Stimulated activated CD8-positive, alpha-beta memory T cell treated with anti-CD3 and anti-CD28 coated beads, Interleukin-15, amount 100 ng/mL, for 48 hours (primary cell): ENCODE data around the gene RAI1.

Source experiments
- DNase-seq, 2 donors: peaks; one replicate each; pipeline ENCODE4 v3.0.0-alpha.2; 2020; ENCODE audit warnings: low read depth in 2 of 2

Gene RAI1

GRCh38 chr17:17730250-17730935 lies 49.1 kb downstream of the RAI1 start:
- no peak for DNase-seq

DNA sequence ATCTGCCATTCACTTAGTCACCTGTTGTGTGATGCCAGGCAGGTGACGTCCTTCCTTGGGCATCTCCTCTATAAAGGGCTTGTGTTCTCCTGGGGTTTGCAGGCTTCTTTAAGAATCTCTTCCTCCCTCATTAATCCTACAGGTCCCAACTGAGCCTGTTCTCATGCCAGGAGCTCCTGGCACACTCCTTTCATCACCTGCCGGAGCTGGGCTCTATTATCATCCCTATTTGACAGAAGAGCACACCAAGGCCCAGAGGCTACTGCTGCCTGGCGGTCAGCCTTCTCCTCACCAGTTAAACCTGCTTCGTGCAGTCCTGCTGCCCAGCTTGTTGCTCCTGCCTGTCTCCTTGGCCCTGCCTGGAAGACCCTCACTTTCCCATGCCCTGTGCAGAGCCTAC lies 51.2 kb downstream of the RAI1 start:
- no peak for DNase-seq

- no peak for DNase-seq
These were observed 51.8 kb downstream of the RAI1 start for GRCh38 chr17:17732892-17733670.

DNA sequence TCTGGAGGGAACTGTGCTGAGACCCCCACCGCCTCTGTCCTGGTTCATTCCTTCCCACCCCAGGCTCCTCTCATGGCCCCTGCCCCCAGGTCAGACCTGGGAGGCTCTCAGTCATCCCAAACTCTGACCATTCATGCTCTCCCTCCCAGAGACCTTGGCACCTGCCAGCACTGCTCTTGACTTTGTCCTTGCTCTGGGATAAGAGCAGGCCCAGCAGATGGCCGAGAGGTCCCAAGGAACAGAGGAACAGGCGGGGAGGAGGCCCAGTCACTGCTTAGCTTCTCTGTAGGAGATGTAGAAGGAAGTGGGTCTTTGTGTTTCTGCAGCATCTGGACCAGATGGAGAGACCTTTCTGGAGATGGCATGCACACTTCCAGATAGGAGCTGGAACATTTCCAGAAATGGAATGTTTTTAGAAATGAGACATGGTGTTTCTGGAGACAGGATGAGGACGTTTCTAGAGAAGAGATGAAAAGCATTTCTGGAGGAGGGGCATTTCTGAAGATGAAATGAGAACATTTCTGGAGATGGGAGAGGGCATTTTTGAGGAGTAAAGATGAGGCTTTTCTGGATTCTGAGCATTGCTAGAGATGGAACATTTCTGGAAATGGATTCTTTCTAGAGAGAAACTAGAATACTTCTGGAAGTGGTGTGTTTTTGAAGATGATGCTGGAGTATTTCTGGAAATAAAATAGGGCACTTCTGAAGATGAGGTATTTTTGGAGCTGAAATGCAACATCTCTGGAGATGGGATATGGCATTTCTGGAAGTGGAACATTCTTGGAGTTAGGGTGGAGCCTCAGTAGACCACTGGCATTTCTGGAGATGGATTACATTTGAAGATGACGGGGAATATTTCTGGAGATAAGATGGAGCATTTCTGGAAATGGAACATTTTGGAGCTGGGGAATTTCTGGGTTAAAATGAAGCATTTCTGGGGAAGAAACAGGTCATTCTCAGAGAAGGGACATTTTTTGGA lies 55.2 kb downstream of the RAI1 start:
- no peak for DNase-seq

DNA sequence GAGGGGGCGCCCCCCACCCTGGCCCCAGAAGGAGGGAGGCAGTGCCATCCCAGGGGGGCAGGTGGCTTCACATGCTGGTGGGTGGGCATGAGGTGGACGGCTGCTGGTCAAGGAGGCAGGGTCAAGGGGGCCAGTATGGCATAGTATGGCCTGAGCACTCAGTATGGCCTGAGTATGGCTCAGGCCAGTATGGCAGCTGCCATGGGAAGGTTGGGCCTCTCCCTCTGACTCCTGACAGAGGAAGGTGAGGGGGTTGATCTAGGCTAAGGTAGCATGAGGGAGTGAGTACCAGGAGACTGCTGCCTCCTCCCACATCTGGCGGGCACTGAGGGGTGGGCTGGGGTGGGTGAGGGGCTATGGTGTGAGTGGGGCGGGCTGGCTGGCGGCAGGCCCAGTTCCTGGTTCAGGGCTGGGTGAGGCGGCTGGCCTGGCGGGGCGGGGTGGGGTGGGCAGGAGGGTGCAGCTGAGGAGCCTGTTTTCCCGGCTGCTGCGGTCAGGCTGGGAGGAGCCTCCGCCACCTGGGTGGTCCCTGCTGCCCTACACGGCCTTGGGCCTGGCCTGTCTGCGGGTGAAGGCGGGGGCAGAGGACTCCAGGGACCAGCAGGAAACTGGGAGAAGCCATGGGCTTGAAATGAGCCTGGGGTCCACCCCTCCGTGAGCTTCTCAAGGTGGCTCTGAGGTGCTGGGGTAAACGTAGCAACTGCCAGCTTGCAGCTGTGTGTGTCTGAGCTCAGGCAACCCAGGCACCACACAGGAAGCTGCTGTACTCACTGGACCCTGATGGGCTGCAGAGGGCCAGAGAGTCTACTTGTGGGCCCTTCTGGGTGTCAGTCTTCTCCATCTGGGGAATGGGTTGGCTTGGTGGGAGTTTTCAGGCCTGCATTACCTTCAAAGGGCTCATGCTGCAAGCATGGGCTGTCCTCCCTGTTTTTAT lies 57.0 kb downstream of the RAI1 start:
- DNase-seq, result no peak

DNA sequence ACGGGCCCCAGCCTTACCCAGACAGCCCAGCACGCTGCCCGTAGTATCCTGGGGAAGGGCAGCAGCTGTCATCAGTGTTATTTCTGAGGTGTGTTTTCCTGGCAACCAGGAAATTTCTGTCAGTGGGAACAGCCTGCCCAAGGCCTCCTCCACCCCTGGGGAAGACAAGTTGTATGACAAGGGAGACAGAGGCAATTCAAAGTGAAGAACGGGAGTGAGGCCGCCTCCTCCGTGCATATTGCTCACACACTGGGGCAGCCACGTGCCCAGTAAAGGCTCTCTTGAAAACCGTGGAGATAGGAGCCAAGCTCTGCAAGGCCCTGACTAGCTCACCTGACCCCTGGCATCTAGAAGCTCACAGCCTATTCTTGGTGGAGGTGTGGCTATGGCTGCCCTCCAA lies 57.6 kb downstream of the RAI1 start:
- DNase-seq, result no peak

- no peak for DNase-seq
These were observed 58.3 kb downstream of the RAI1 start for GRCh38 chr17:17739388-17740066.

DNA sequence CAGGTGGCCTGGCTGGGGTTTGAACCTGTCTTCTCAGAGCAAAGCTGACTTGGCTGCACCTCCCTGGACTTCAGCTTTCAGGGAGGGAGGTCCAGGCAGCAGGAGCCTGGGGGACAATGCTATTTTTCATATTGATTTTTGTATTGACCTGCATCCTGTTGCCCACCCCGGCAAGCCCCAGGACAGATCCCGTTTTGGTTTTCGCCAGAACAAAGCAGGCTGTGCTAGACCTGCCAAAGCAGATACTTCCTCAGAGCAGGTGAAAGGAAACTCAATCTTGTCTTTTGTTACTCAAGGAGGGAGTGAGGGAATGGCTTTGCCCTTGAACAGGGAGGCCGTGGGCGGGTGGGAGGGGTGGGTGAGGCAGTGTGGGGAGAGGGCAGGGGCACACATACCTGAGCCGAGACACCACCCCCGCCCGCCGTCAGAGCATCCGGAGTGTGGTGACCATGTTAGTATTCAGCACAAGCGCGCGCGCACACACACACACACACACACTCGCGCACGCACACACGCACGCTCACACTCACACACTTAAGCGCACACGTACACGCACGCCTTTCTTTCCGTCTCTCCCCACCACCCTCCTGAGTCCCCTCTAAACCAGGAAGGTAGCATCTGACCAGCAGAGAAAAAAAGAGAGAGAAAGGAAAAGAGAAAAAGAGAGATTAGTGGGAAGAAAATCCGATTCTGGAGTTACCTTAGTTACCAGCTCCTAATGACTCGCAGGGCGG lies 59.5 kb downstream of the RAI1 start:
- no peak for DNase-seq

DNA sequence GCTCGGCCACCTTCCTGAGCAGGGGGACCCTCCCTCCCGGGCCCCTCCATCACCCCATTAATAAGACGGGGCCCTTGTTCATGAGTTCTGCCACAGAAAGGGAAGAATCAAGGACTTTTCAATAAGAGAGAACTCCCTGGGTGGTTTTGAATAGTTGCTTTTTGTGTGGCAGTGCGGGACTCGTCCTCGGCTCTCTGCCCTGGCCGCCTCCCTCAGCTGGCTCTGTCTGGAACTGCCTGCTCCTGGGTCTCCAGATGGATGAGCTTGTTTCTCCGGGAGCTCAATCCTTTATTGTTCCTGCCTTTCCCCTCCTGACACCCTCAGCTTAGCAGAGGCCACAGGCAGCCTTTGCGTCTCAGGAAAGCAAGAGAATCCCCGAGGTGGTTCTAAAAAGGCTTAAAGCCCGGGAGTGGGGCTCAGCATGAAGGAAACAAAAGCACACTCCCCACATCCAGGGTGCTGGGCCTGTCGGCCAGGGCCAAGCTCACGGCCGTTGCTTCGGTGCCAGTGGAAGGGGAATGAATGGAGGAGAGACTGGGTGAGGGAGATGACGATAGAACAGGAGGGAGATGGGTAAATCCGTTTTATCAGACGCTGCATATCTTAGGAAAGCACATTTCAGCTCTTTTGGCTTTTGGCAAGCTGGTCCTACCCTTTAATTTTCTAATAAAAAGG lies 60.2 kb downstream of the RAI1 start:
- no peak for DNase-seq

DNA sequence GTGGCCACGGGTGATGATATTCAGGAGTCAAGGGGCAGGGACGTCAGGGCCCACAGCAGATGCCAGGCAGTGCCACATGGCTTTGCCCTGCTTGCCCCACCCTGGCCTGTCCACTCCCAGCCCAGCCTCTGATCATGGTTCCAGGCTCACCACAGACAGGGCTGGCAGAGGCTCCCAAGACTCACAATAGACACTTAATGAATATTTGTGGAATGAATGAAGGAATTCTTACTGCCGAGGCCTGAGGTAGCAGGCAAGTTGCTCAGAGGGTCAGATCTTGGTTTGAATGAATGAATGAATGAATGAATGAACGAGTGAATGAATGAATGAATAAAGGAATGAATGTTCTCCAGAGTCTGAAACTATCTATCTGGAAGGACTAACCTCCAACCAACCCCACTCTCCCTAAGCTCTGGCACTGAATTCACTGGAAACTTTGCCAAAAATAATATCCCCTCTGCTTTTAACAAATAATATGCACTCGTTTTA lies 60.9 kb downstream of the RAI1 start:
- no peak for DNase-seq

DNA sequence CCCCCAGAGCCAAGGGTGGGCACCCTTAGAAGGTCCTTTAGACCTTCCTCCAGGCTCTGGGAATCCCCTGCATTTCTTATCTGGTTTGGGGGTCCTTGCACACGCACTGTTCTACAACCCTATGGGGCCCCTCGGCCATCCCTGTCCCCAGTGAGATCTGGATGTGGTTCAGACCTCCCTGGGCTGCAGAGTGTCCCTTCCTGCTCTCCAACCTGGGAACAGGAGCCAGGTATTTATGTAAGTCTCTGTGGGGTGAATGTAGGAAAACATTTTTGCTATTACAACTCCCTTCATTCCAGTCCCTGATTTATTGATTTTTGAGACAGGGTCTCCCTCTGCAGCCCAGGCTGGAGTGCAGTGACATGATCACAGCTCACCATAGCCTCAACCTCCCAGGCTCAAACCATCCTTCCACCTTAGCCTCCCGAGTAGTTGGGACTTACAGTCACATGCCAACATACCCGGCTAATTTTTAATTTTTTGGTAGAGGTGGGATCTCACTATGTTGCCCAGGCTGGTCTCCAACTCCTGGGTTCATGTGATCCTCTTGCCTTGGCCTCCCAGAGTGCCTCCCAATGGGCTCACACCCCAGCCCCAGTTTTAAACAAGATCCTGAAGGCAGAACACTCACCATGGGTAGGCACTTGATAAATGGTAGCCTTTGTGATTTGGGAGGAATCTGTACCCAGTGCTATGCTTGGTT lies 61.6 kb downstream of the RAI1 start:
- DNase-seq, result no peak

- no peak for DNase-seq
These were observed 62.3 kb downstream of the RAI1 start for GRCh38 chr17:17743391-17744112.

GRCh38 chr17:17744116-17744515 lies 62.9 kb downstream of the RAI1 start:
- no peak for DNase-seq

DNA sequence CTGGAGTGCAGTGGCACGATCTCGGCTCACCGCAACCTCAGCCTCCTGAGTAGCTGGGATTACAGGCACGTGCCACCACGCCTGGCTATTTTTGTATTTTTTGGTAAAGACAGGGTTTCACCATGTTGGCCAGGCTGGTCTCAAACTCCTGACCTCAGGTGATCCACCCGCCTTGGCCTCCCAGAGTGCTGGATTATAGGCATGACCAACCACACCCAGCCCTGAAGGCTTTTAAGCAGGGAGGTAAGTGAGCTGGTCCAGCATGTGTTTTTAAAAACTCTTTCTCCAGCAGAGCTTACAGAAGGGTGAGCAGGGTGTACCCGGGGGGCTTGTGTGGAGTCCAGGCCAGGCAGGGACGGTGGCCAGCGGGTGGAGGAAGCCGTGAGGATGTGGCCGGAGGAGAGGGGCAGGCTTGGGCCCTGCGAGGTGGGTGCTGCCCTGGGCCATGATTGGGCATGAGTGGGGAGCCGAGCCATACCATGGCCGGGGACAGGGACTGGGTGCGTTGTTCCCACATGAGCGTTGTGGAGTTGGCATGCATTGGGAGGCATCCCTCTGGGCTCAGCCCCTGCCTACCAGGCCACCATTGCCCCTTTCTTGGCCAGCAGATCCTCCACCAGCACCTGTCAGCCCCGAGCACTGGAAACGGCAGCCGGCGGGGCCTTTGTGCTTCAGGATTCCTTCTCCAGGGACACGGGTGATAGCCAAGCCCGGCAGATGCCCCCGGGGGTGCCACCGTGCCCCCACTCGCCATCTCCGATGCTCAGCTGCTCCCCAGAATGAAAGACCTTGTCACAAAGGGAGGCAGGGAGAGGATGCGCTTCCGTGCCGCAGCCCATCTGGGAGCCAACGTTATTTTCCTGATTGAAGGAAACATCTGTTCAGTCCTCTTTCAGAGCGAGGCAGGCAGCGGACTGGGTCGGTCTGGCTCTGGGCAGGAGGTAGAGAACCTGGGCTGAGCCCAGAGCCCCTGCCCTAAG lies 64.5 kb downstream of the RAI1 start:
- no peak for DNase-seq

DNA sequence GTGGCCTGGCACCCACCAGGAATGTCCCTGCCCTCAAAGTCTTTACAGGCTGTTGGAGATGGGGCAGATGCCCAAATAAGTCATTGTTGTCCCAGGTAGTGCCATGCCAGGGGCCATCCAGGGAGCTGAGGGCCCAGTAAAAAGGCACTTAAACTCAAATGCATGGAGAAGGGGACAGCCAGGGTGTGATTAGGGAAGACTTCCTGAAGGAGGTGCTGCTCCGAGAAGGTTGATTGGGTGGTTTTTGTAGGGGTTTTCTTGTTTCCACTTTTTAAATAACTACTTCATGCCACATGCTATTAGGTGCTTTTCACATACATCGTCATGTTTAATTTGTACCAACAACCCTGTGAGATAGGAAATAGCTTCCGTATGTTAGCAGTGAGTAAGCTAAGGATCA lies 66.9 kb downstream of the RAI1 start:
- DNase-seq, result no peak

DNA sequence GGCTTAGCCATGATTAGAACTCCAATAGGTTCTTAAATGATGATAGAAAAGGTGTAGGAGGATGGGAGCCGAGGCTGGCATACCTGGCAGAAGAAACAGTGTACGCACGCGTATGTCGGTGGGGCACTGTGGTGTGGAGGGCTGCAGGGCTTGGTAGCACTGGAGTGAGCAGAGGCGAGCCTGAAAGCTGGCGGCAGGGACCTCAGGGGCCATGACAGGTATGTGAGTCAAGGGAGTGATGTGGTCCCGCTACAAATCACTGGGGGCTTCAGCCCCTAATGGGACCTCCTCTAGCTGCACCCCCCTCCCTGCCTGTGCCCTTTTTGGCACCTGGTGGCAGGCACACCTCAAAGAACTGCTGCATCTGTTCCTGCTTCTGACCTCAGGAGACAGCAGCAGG lies 67.3 kb downstream of the RAI1 start:
- DNase-seq, result no peak
